H9 (cell line): ENCODE results near the gene PTPN12. TPM values are rescaled to one million over a fixed set of nuclear protein-coding genes. Genes with fewer than 3 reads are reported as not detected.
A peak's percentile ranks its signal among the peaks of the same experiment; 100 is the strongest.

Experiments used
- DNase-seq: peaks from one replicate; pipeline ENCODE4 v3.0.0-alpha.2; 2017
- H2AFZ ChIP-seq: one replicate; pipeline ENCODE4 v1.6.1; 2013; ENCODE audit warnings: mild to moderate bottlenecking, low read length, control low read depth, moderate library complexity
- H2AK5ac ChIP-seq: 2 replicates; pipeline ENCODE4 v1.6.1; 2013; ENCODE audit warnings: low read length, control low read depth, mixed read lengths; ENCODE audit not compliant: insufficient read length
- H2BK120ac ChIP-seq: one replicate; pipeline ENCODE4 v1.6.1; 2013; ENCODE audit warnings: low read depth, mild to moderate bottlenecking, low read length, control low read depth, inconsistent platforms; ENCODE audit not compliant: poor library complexity, severe bottlenecking
- H2BK12ac ChIP-seq: 2 replicates; pipeline ENCODE4 v1.6.1; 2013; ENCODE audit warnings: low read length, control low read depth, mixed read lengths, low read depth; ENCODE audit not compliant: insufficient read length
- H2BK15ac ChIP-seq: 2 replicates; pipeline ENCODE4 v1.6.1; 2013; ENCODE audit warnings: low read depth, low read length, control low read depth
- H2BK20ac ChIP-seq: one replicate; pipeline ENCODE4 v1.6.1; 2013; ENCODE audit warnings: low read depth, mild to moderate bottlenecking, low read length, control low read depth, inconsistent platforms; ENCODE audit not compliant: poor library complexity, severe bottlenecking
- H2BK5ac ChIP-seq: 2 replicates; pipeline ENCODE4 v1.6.1; 2013; ENCODE audit warnings: low read length, control low read depth, mixed read lengths; ENCODE audit not compliant: insufficient read length
- H3K14ac ChIP-seq: 2 replicates; pipeline ENCODE4 v1.6.1; 2013; ENCODE audit warnings: low read length, control low read depth; ENCODE audit not compliant: insufficient read depth
- H3K18ac ChIP-seq: 2 replicates; pipeline ENCODE4 v1.6.1; 2013; ENCODE audit warnings: low read depth, mild to moderate bottlenecking, mixed read lengths, low read length, control low read depth; ENCODE audit not compliant: insufficient read length
- H3K23ac ChIP-seq: 2 replicates; pipeline ENCODE4 v1.6.1; 2013; ENCODE audit warnings: low read length, control low read depth, mixed read lengths, low read depth; ENCODE audit not compliant: insufficient read length
- H3K23me2 ChIP-seq: 2 replicates; pipeline ENCODE4 v1.6.1; 2013; ENCODE audit warnings: low read depth, mild to moderate bottlenecking, mixed read lengths, low read length, control low read depth; ENCODE audit not compliant: insufficient read length, poor library complexity, severe bottlenecking
- H3K27ac ChIP-seq: 2 replicates; pipeline ENCODE4 v1.5.1; 2013; ENCODE audit warnings: low read length, control low read depth, mixed read lengths, low read depth; ENCODE audit not compliant: insufficient read length
- H3K27me3 ChIP-seq: 2 replicates; pipeline ENCODE4 v1.6.1; 2013; ENCODE audit warnings: low read length, control low read depth, inconsistent platforms; ENCODE audit not compliant: insufficient read depth
- H3K4ac ChIP-seq: 2 replicates; pipeline ENCODE4 v1.6.1; 2013; ENCODE audit warnings: low read depth, mild to moderate bottlenecking, control low read depth, inconsistent platforms, low read length, moderate library complexity
- H3K4me1 ChIP-seq: 2 replicates; pipeline ENCODE4 v1.6.1; 2013; ENCODE audit warnings: low read length, control low read depth, inconsistent platforms; ENCODE audit not compliant: insufficient read depth
- H3K4me2 ChIP-seq: 2 replicates; pipeline ENCODE4 v1.6.1; 2013; ENCODE audit warnings: low read length, control low read depth, mixed read lengths; ENCODE audit not compliant: insufficient read length, insufficient read depth
- H3K56ac ChIP-seq: 2 replicates; pipeline ENCODE4 v1.6.1; 2013; ENCODE audit warnings: low read depth, mild to moderate bottlenecking, mixed read lengths, low read length, control low read depth; ENCODE audit not compliant: insufficient read length
- H3K79me1 ChIP-seq: 2 replicates; pipeline ENCODE4 v1.6.1; 2013; ENCODE audit warnings: low read depth, mild to moderate bottlenecking, moderate library complexity, low read length, control low read depth, inconsistent platforms; ENCODE audit not compliant: insufficient read depth, poor library complexity, severe bottlenecking
- H3K79me2 ChIP-seq: 2 replicates; pipeline ENCODE4 v1.6.1; 2013; ENCODE audit warnings: low read length, control low read depth, inconsistent platforms; ENCODE audit not compliant: insufficient read depth
- H3K9ac ChIP-seq: 2 replicates; pipeline ENCODE4 v1.6.1; 2013; ENCODE audit warnings: low read length, control low read depth, mixed read lengths; ENCODE audit not compliant: insufficient read length; ENCODE audit errors: extremely low read depth
- H3K9me3 ChIP-seq: one replicate; pipeline ENCODE4 v1.6.1; 2013; ENCODE audit warnings: low read depth, low read length, inconsistent platforms; ENCODE audit not compliant: control insufficient read depth
- H3T11ph ChIP-seq: one replicate; pipeline ENCODE4 v1.6.1; 2013; ENCODE audit warnings: mild to moderate bottlenecking, low read length, control low read depth, inconsistent platforms
- H4K20me1 ChIP-seq: one replicate; pipeline ENCODE4 v1.6.1; 2013; ENCODE audit not compliant: control insufficient read depth, insufficient read length, insufficient read depth
- H4K5ac ChIP-seq: 2 replicates; pipeline ENCODE4 v1.6.1; 2013; ENCODE audit warnings: low read depth, mild to moderate bottlenecking, mixed read lengths, low read length, control low read depth; ENCODE audit not compliant: insufficient read length
- H4K8ac ChIP-seq: replicated peaks from 2 replicates; pipeline ENCODE4 v1.6.1; 2013; ENCODE audit warnings: low read length, control low read depth, mixed read lengths, low read depth; ENCODE audit not compliant: insufficient read length
- H4K91ac ChIP-seq: 2 replicates; pipeline ENCODE4 v1.6.1; 2013; ENCODE audit warnings: low read depth, mild to moderate bottlenecking, moderate library complexity, mixed read lengths, low read length, control low read depth; ENCODE audit not compliant: insufficient read length
- H3K27ac Mint-ChIP-seq, 3 experiments: 2 replicates in 2 of 3; 3 replicates in 1 of 3; pipeline ENCODE4 v1.8.0; 2020 to 2021; ENCODE audit warnings: mixed read lengths in 3 of 3, mild to moderate bottlenecking in 1 of 3, moderate library complexity in 1 of 3
- H3K27me3 Mint-ChIP-seq: 2 replicates; pipeline ENCODE4 v1.8.0; 2021; ENCODE audit warnings: low read depth, mild to moderate bottlenecking, moderate library complexity, mixed read lengths
- H3K36me3 Mint-ChIP-seq, 3 experiments: 2 replicates in 2 of 3; 3 replicates in 1 of 3; pipeline ENCODE4 v1.8.0; 2020 to 2021; ENCODE audit warnings: low read depth in 3 of 3, mixed read lengths in 3 of 3; ENCODE audit not compliant: insufficient read depth in 1 of 3
- H3K4me1 Mint-ChIP-seq, 2 experiments: 2 replicates each; pipeline ENCODE4 v1.8.0; 2020; ENCODE audit warnings: mixed read lengths in 2 of 2
- H3K4me3 Mint-ChIP-seq, 2 experiments: 2 replicates in 1 of 2; 3 replicates in 1 of 2; pipeline ENCODE4 v1.8.0; 2020 to 2021; ENCODE audit warnings: mild to moderate bottlenecking in 2 of 2, mixed read lengths in 2 of 2, moderate library complexity in 1 of 2
- H3K9me3 Mint-ChIP-seq, 2 experiments: 2 replicates in 1 of 2; 3 replicates in 1 of 2; pipeline ENCODE4 v1.8.0; 2020; ENCODE audit warnings: mild to moderate bottlenecking in 2 of 2, mixed read lengths in 2 of 2, moderate library complexity in 1 of 2
- CTCF ChIP-seq: fragments of 200-600 bp; sonication (generic); conservative IDR thresholded peaks from 3 replicates; pipeline ENCODE4 v1.8.0; 2021; ENCODE audit warnings: antibody characterized with exemption, mild to moderate bottlenecking
- WGBS: extraction: QIAGEN DNeasy Blood & Tissue Kit; methylation state at CpG from one replicate; pipeline ENCODE4 v1.1.7; 2013; ENCODE audit warnings: missing lambda C conversion rate, low lambda C conversion rate, mixed read lengths; ENCODE audit not compliant: insufficient read length; ENCODE audit errors: extremely low coverage; 5-methylcytosine and 5-hydroxymethylcytosine counted together
- total RNA-seq: library from RNA; stranded (reverse); gene quantifications from 2 replicates; pipeline ENCODE4 v1.2.1, GENCODE V29; 2021

Gene PTPN12
- total RNA-seq, 1 experiment from 2014 or later: 128 TPM

DNA sequence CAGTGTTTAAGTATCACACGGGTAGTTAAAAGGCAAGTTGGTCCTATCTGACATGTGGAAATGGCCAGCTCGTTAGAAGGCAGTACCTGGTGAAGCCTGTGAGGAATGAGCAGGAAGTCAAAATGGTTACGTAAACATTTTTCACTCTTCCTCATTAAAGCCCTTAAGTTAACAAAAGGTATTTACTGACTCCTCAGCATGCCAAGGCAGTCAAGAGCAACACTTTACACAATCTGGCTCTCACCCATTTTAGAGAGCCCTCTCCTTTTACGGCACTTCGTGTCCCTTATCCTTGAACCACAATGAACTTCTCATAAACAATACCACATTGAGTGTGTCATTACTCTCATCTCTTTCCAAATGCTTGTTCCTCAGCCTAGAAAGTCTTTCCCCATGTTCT lies 148.1 kb downstream of the PTPN12 start:
- Histone ChIP-seq H4K91ac (no peak overlapping the region), H3K56ac (no peak overlapping the region), H3T11ph (no peak overlapping the region), H2BK15ac (no peak overlapping the region), H3K18ac (no peak overlapping the region), H2AFZ (no peak overlapping the region), H2BK5ac (no peak overlapping the region), H3K4me2 (no peak overlapping the region), H3K79me2 (peaks cover 2% of the 10 kb centered on the region; the same call in 1 of the 2 replicates), H2BK12ac (no peak overlapping the region), H3K9ac (no peak overlapping the region), H2AK5ac (no peak overlapping the region), H3K27me3 (no peaks in the 10 kb centered on the region), H4K5ac (no peak overlapping the region), H4K20me1 (no peaks in the 10 kb centered on the region), H2BK120ac (no peak overlapping the region), H3K14ac (no peak overlapping the region), H2BK20ac (no peak overlapping the region), H3K23ac (no peak overlapping the region), H4K8ac (no peak overlapping the region), H3K4ac (no peak overlapping the region), H3K4me1 (peaks cover 3% of the 10 kb centered on the region; the same call in 1 of the 2 replicates), H3K27ac (peak overlapping the region; percentile 1), H3K9me3 (no peaks in the 10 kb centered on the region), H3K23me2 (no peaks in the 10 kb centered on the region), H3K79me1 (peaks cover 3% of the 10 kb centered on the region)
- WGBS: no CpG with 5 or more reads among the region's 5 CpGs
- TF ChIP-seq CTCF: no peak
- DNase-seq: no peak
- peaks cover 27 to 34% of the 10 kb centered on the region in 2 experiments for H3K4me1 Mint-ChIP-seq
- no peaks in the 10 kb centered on the region for H3K27me3 Mint-ChIP-seq
- H3K27ac Mint-ChIP-seq: peak overlapping the region; percentile 9 to 65 (median 17); a peak in 6 of 7 replicates
- H3K9me3 Mint-ChIP-seq: no peaks in the 10 kb centered on the region
- no peak overlapping the region for H3K4me3 Mint-ChIP-seq
- peaks cover 11 to 38% (median 38%) of the 10 kb centered on the region in 3 experiments; a peak in 6 of 7 replicates for H3K36me3 Mint-ChIP-seq
